ENCODE measurements around the gene ZFC3H1. TPM values are rescaled to one million over a fixed set of nuclear protein-coding genes. Genes with fewer than 3 reads are reported as not detected.

ZFC3H1 gene
- total RNA-seq, 1 experiment from 2014 or later = 24.4 TPM

GRCh38 chr12:71682466-71682865 is 18.8 kb upstream of the ZFC3H1 start:
- no peaks in the 10 kb centered on the region for H3K27me3 Mint-ChIP-seq (ENCODE audit: low read depth)
- no peaks in the 10 kb centered on the region for H3K27me3 ChIP-seq (ENCODE audit: insufficient read depth, low read length)

More at GRCh38 chr12:71682466-71682865, 18.8 kb upstream of the ZFC3H1 start:
- Histone ChIP-seq H3K4ac (ENCODE audit: low read depth, low read length) (no peak overlapping the region), H3K79me2 (ENCODE audit: insufficient read depth, low read length) (no peaks in the 10 kb centered on the region), H3K56ac (ENCODE audit: insufficient read length, low read depth, low read length) (no peak overlapping the region), H3K18ac (ENCODE audit: insufficient read length, low read depth, low read length) (no peak overlapping the region), H2BK20ac (ENCODE audit: low read depth, low read length, poor library complexity, severe bottlenecking) (no peak overlapping the region), H3K4me2 (ENCODE audit: insufficient read depth, insufficient read length, low read length) (no peak overlapping the region), H4K8ac (replicated peaks; ENCODE audit: insufficient read length, low read depth, low read length) (no peak overlapping the region), H2AK5ac (ENCODE audit: insufficient read length, low read length) (no peak overlapping the region), H3K14ac (ENCODE audit: insufficient read depth, low read length) (no peak overlapping the region), H3K27ac (ENCODE audit: insufficient read length, low read depth, low read length) (no peak overlapping the region), H2BK5ac (ENCODE audit: insufficient read length, low read length) (no peak overlapping the region), H4K5ac (ENCODE audit: insufficient read length, low read depth, low read length) (no peak overlapping the region), H3T11ph (ENCODE audit: low read length) (no peak overlapping the region), H3K9me3 (ENCODE audit: control insufficient read depth, low read depth, low read length) (no peaks in the 10 kb centered on the region), H3K23me2 (ENCODE audit: insufficient read length, low read depth, low read length, poor library complexity, severe bottlenecking) (no peaks in the 10 kb centered on the region), H2BK15ac (ENCODE audit: low read depth, low read length) (no peak overlapping the region), H3K9ac (ENCODE audit: extremely low read depth, insufficient read length, low read length) (no peak overlapping the region), H2BK120ac (ENCODE audit: low read depth, low read length, poor library complexity, severe bottlenecking) (no peak overlapping the region), H2BK12ac (ENCODE audit: insufficient read length, low read depth, low read length) (no peak overlapping the region), H2AFZ (ENCODE audit: low read length) (no peak overlapping the region), H4K20me1 (ENCODE audit: control insufficient read depth, insufficient read depth, insufficient read length) (no peaks in the 10 kb centered on the region), H3K23ac (ENCODE audit: insufficient read length, low read depth, low read length) (no peak overlapping the region), H4K91ac (ENCODE audit: insufficient read length, low read depth, low read length) (no peak overlapping the region), H3K4me1 (ENCODE audit: insufficient read depth, low read length) (no peaks in the 10 kb centered on the region), H3K79me1 (ENCODE audit: insufficient read depth, low read depth, low read length, poor library complexity, severe bottlenecking) (no peaks in the 10 kb centered on the region)
- H3K36me3 Mint-ChIP-seq (ENCODE audit: insufficient read depth in 1 of 3, low read depth in 3 of 3) = no peaks in the 10 kb centered on the region
- DNase-seq = no peak
- peaks cover 0 to 2% of the 10 kb centered on the region in 2 experiments; a peak in 1 of 4 replicates for H3K4me1 Mint-ChIP-seq
- H3K9me3 Mint-ChIP-seq = no peaks in the 10 kb centered on the region
- TF ChIP-seq, protein P1, sequence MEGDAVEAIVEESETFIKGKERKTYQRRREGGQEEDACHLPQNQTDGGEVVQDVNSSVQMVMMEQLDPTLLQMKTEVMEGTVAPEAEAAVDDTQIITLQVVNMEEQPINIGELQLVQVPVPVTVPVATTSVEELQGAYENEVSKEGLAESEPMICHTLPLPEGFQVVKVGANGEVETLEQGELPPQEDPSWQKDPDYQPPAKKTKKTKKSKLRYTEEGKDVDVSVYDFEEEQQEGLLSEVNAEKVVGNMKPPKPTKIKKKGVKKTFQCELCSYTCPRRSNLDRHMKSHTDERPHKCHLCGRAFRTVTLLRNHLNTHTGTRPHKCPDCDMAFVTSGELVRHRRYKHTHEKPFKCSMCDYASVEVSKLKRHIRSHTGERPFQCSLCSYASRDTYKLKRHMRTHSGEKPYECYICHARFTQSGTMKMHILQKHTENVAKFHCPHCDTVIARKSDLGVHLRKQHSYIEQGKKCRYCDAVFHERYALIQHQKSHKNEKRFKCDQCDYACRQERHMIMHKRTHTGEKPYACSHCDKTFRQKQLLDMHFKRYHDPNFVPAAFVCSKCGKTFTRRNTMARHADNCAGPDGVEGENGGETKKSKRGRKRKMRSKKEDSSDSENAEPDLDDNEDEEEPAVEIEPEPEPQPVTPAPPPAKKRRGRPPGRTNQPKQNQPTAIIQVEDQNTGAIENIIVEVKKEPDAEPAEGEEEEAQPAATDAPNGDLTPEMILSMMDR (conservative IDR thresholded peaks at IDR 0.05) = no peak
- H3K4me3 Mint-ChIP-seq = no peak overlapping the region
- WGBS (ENCODE audit: extremely low coverage, insufficient read length, low lambda C conversion rate) = no CpG with 5 or more reads among the region's 1 CpG
- no peak overlapping the region for H3K27ac Mint-ChIP-seq
